OCI-LY7 (cell line): ENCODE results near the gene GALNT11. TPM values are rescaled to one million over a fixed set of nuclear protein-coding genes. Genes with fewer than 3 reads are reported as not detected.

Experiments used
- BruUV-seq: library from RNA; stranded (reverse); fragments of 400-500 nt; replicated peaks from 2 replicates; lab custom pipeline; 2021; lab: Mats Ljungman, UMichigan
- CTCF ChIA-PET: fragments of 300-600 bp; sonication (Branson Sonifier 250); formaldehyde crosslinking; loops from one replicate; lab custom pipeline; 2022; ENCODE audit warnings: antibody characterized with exemption; ENCODE audit not compliant: unreplicated experiment; lab: Charles Lee
- POLR2A ChIA-PET: fragments of 300-600 bp; sonication (Branson Sonifier 250); formaldehyde crosslinking; loops from one replicate; lab custom pipeline; 2022; ENCODE audit warnings: antibody characterized with exemption; lab: Charles Lee
- DNase-seq: peaks from one replicate; pipeline ENCODE4 v3.0.0-alpha.2; 2015; ENCODE audit warnings: low spot score
- H2AFZ ChIP-seq: fragments of 200-600 bp; sonication (generic), shearing (Covaris generic); 2 replicates; pipeline ENCODE4 v1.6.1; 2014; ENCODE audit warnings: mild to moderate bottlenecking, antibody characterized with exemption, low read length, moderate library complexity
- H3K27ac ChIP-seq: fragments of 200-600 bp; sonication (generic); 2 replicates; pipeline ENCODE4 v1.5.1; 2014; ENCODE audit warnings: mixed run types, low read depth, mild to moderate bottlenecking, moderate library complexity, low read length, inconsistent platforms; ENCODE audit not compliant: poor library complexity, severe bottlenecking
- H3K36me3 ChIP-seq: fragments of 200-600 bp; sonication (generic); 2 replicates; pipeline ENCODE4 v1.6.1; 2014; ENCODE audit warnings: mild to moderate bottlenecking, antibody characterized with exemption, low read length, moderate library complexity, mixed read lengths; ENCODE audit not compliant: insufficient read depth
- H3K4me1 ChIP-seq: fragments of 200-600 bp; sonication (generic); 2 replicates; pipeline ENCODE4 v1.5.1; 2014; ENCODE audit warnings: mild to moderate bottlenecking, low read length; ENCODE audit not compliant: insufficient read depth, poor library complexity, severe bottlenecking
- H3K4me2 ChIP-seq: fragments of 200-600 bp; sonication (generic); 2 replicates; pipeline ENCODE4 v1.6.1; 2014; ENCODE audit warnings: mild to moderate bottlenecking, low read length
- H3K4me3 ChIP-seq: fragments of 200-600 bp; sonication (generic); 2 replicates; pipeline ENCODE4 v1.5.1; 2014; ENCODE audit warnings: mild to moderate bottlenecking, low read depth, low read length; ENCODE audit not compliant: poor library complexity, severe bottlenecking
- H3K79me2 ChIP-seq: fragments of 200-600 bp; sonication (generic); 2 replicates; pipeline ENCODE4 v1.6.1; 2016; ENCODE audit warnings: low read depth, mild to moderate bottlenecking, low read length, moderate library complexity, mixed read lengths; ENCODE audit not compliant: insufficient read depth
- H3K9me2 ChIP-seq: fragments of 200-600 bp; sonication (generic); 2 replicates; pipeline ENCODE4 v1.6.1; 2016; ENCODE audit warnings: mild to moderate bottlenecking, low read length, mixed read lengths; ENCODE audit not compliant: insufficient read depth
- H3K9me3 ChIP-seq: fragments of 200-600 bp; sonication (generic); 2 replicates; pipeline ENCODE4 v1.6.1; 2014; ENCODE audit warnings: mild to moderate bottlenecking, mixed run types, low read length, mixed read lengths
- H4K20me1 ChIP-seq: fragments of 200-600 bp; sonication (generic); 2 replicates; pipeline ENCODE4 v1.6.1; 2014; ENCODE audit warnings: mild to moderate bottlenecking, antibody characterized with exemption, low read length, moderate library complexity, mixed read lengths; ENCODE audit not compliant: insufficient read depth
- CTCF ChIP-seq: fragments of 200-600 bp; sonication (generic); conservative IDR thresholded peaks from 2 replicates; pipeline ENCODE4 v1.5.1; 2014; ENCODE audit warnings: mild to moderate bottlenecking, antibody characterized with exemption, low read length, moderate library complexity, mixed read lengths
- EZH2phosphoT487 ChIP-seq: fragments of 200-600 bp; sonication (generic); IDR thresholded peaks from 2 replicates; pipeline ENCODE4 v1.6.1; 2018; ENCODE audit warnings: low read depth, borderline replicate concordance, mild to moderate bottlenecking, mixed run types, antibody characterized with exemption, low read length, moderate library complexity, mixed read lengths
- intact Hi-C: fragments of 100-400 bp; cut with micrococcal nuclease; formaldehyde crosslinking; loops from one replicate; pipeline ENCODE4 v1.10.0; 2022; ENCODE audit not compliant: unreplicated experiment
- total RNA-seq, 2 experiments: library from RNA; depleted of rRNA in 1 of 2; stranded (reverse); fragments of >200 nt in 1 of 2; shearing (Covaris generic) in 1 of 2; gene quantifications; 2 replicates each; pipeline ENCODE4 v1.2.3, GENCODE V29; 2014 to 2022

Gene GALNT11
- total RNA-seq, 2 experiments from 2014 or later = not detected

GRCh38 chr7:151981223-151981622 is 44.3 kb upstream of the GALNT11 start:
- Histone ChIP-seq H3K36me3 (no peaks in the 10 kb centered on the region), H3K4me2 (no peak overlapping the region), H3K4me1 (no peaks in the 10 kb centered on the region), H4K20me1 (no peaks in the 10 kb centered on the region), H3K27ac (no peak overlapping the region), H2AFZ (no peak overlapping the region), H3K79me2 (no peaks in the 10 kb centered on the region), H3K4me3 (no peak overlapping the region), H3K9me3 (no peaks in the 10 kb centered on the region), H3K9me2 (no peaks in the 10 kb centered on the region)
- ChIA-PET CTCF (no interaction called here), POLR2A (interaction anchor here (0.5 to 0.7 kb wide), 2 partner anchors 539 to 1389 kb away, joined by 3 read pairs; no protein-coding TSS in a partner anchor)
- DNase-seq = no peak
- TF ChIP-seq EZH2phosphoT487 (no peak), CTCF (no peak)
- no TSS peak for BruUV-seq
- intact Hi-C loops = no loop called here

DNA sequence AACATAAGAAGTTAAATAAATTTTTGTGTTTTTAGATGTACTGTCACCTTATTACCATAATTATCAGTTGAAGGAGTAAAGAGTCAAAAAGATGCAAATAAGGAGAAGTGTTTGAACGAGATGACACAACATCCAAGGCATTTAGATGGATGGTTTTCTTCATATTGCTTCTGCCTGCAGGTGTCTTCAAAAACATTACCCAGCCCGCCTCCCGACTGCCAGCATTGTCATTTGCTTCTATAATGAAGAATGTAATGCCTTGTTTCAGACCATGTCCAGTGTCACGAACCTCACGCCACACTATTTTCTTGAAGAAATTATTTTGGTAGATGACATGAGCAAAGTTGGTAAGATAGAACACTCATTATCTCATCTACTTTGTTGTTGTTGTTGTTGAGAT is 42.7 kb upstream of the GALNT11 start:
- H3K36me3 ChIP-seq = no peaks in the 10 kb centered on the region
- no peak overlapping the region for H3K27ac ChIP-seq
- CTCF ChIA-PET = no interaction called here
- no TSS peak for BruUV-seq
- DNase-seq = no peak
- H3K79me2 ChIP-seq = no peaks in the 10 kb centered on the region
- H3K4me2 ChIP-seq = no peak overlapping the region
- TF ChIP-seq CTCF (no peak), EZH2phosphoT487 (no peak)
- intact Hi-C loops = no loop called here
- no peaks in the 10 kb centered on the region for H3K9me3 ChIP-seq
- no peak overlapping the region for H2AFZ ChIP-seq
- POLR2A ChIA-PET = no interaction called here
- H3K9me2 ChIP-seq = no peaks in the 10 kb centered on the region
- no peaks in the 10 kb centered on the region for H4K20me1 ChIP-seq
- H3K4me3 ChIP-seq = no peak overlapping the region
- no peaks in the 10 kb centered on the region for H3K4me1 ChIP-seq

- Histone ChIP-seq H3K79me2 (no peaks in the 10 kb centered on the region), H2AFZ (no peak overlapping the region), H3K27ac (no peak overlapping the region), H3K4me3 (no peak overlapping the region), H4K20me1 (no peaks in the 10 kb centered on the region), H3K36me3 (no peaks in the 10 kb centered on the region), H3K9me3 (no peaks in the 10 kb centered on the region), H3K4me2 (no peak overlapping the region), H3K9me2 (no peaks in the 10 kb centered on the region), H3K4me1 (no peaks in the 10 kb centered on the region)
- DNase-seq = no peak
- no peak for TF ChIP-seq CTCF
- TF ChIP-seq EZH2phosphoT487 = no peak
- ChIA-PET CTCF (no interaction called here), POLR2A (no interaction called here)
- intact Hi-C loops = no loop called here
- BruUV-seq = no TSS peak
These were observed 40.9 kb upstream of the GALNT11 start for GRCh38 chr7:151984612-151985011.
